IPS-20b (cell line): ENCODE data around the gene NHERF1.

Source experiments
- H3K27ac ChIP-seq: one replicate; pipeline ENCODE4 v1.5.1; 2013; ENCODE audit warnings: low read length
- H3K27me3 ChIP-seq: 2 replicates; pipeline ENCODE4 v1.6.1; 2013; ENCODE audit warnings: mild to moderate bottlenecking, low read length, inconsistent platforms; ENCODE audit not compliant: insufficient read depth
- H3K36me3 ChIP-seq: 2 replicates; pipeline ENCODE4 v1.6.1; 2013; ENCODE audit warnings: low read depth, mild to moderate bottlenecking, inconsistent platforms, low read length, moderate library complexity; ENCODE audit not compliant: insufficient read depth
- H3K4me1 ChIP-seq: 2 replicates; pipeline ENCODE4 v1.6.1; 2013; ENCODE audit warnings: mild to moderate bottlenecking, control low read depth, inconsistent platforms, low read length, moderate library complexity; ENCODE audit not compliant: insufficient read depth
- H3K4me3 ChIP-seq: 2 replicates; pipeline ENCODE4 v1.5.1; 2013; ENCODE audit warnings: mild to moderate bottlenecking, low read length, inconsistent platforms
- H3K9ac ChIP-seq: 2 replicates; pipeline ENCODE4 v1.6.1; 2013; ENCODE audit warnings: low read depth, mild to moderate bottlenecking, inconsistent platforms, low read length, moderate library complexity
- H3K9me3 ChIP-seq: 2 replicates; pipeline ENCODE4 v1.6.1; 2013; ENCODE audit warnings: mild to moderate bottlenecking, low read depth, low read length, inconsistent platforms; ENCODE audit not compliant: insufficient read depth

Gene NHERF1

GRCh38 chr17:74782571-74782970 is 34.1 kb downstream of the NHERF1 start:
- no peak overlapping the region for H3K4me3 ChIP-seq
- no peak overlapping the region for H3K9ac ChIP-seq
- peaks cover 6% of the 10 kb centered on the region; the same call in 1 of the 2 replicates for H3K4me1 ChIP-seq
- H3K9me3 ChIP-seq, result no peaks in the 10 kb centered on the region
- no peaks in the 10 kb centered on the region for H3K27me3 ChIP-seq
- H3K27ac ChIP-seq, result no peak overlapping the region
- H3K36me3 ChIP-seq, result peaks cover 35% of the 10 kb centered on the region; the same call in 1 of the 2 replicates

DNA sequence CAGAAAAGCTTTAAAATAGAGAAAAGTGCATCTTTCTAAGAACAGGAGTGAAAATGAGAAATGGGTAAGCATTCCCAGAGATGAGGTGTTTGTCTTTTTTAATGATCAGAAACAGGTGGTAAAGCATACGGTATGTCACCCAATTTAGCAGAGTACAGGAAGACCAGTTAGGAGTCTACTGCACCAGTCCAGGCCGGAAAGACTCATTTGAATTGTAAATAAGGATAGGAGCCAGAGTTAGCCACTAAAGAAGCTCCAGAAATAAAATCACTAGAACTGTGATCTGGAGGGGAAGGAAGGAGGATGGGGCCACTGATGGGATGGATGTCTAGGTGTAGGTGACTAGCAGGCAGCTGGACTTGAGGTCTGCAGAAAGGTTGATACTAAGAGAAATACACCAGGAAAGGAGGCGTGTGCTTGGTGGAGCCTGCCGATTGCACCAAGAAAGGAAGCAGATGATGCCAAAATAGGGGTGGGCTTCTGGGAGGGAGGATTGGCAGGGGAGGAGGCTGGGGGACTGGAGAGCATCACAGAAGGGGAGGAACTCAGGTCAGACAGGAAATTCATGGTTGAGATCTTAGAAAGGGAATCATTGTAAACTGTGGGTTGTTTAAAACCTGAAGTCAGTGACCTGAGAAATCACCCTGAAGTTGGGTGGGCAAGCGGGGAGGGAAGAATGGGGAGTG is 35.8 kb downstream of the NHERF1 start:
- H3K36me3 ChIP-seq, result peaks cover 41% of the 10 kb centered on the region; the same call in 1 of the 2 replicates
- no peak overlapping the region for H3K4me3 ChIP-seq
- peaks cover 6% of the 10 kb centered on the region; the same call in 1 of the 2 replicates for H3K4me1 ChIP-seq
- no peaks in the 10 kb centered on the region for H3K9me3 ChIP-seq
- H3K27ac ChIP-seq, result no peak overlapping the region
- H3K27me3 ChIP-seq, result no peaks in the 10 kb centered on the region
- no peak overlapping the region; the same call in 1 of the 2 replicates for H3K9ac ChIP-seq

DNA sequence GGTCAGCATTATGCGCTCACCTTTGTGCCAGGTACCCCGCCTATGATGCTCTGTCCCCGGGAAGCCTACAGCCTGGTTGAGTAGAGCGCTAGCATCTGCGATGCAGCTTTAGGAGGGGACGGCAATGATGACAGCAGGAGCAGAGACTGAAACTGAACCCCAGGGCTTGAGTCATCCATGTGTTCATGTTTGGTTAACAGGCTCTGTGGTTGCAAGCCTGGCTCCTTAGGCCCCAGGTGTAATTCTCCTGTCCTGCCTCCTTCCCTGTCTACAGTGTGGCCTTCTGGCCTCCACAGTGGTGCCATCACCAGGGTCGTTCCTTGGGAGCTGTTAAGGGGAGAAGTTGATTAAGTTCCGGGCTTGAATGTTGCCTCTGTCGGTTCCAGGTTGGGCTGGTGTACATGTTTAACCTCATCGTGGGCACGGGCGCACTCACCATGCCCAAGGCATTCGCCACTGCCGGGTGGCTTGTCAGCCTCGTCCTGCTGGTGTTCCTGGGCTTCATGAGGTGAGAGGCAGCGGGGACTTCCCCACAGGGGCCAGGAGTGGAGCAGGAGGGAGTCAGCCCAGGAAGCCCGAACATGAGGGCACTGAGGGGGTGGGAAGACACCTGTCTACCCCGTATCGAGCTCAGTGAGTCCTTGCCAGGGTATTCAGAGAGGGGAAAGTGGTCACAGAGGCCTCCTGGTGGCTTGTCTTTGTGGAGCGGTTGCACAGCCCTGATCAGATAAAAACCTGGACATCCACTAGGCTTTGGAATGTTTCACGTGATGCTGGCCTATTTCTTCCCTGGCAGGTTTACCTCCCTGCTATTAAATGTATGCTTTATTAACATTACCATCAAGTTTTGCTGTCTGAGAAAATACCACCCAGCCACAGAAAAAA is 36.9 kb downstream of the NHERF1 start:
- Histone ChIP-seq H3K36me3 (peaks cover 41% of the 10 kb centered on the region; the same call in 1 of the 2 replicates), H3K27me3 (no peaks in the 10 kb centered on the region), H3K27ac (no peak overlapping the region), H3K4me1 (peaks cover 6% of the 10 kb centered on the region; the same call in 1 of the 2 replicates), H3K9me3 (no peaks in the 10 kb centered on the region), H3K4me3 (no peak overlapping the region), H3K9ac (no peak overlapping the region)

DNA sequence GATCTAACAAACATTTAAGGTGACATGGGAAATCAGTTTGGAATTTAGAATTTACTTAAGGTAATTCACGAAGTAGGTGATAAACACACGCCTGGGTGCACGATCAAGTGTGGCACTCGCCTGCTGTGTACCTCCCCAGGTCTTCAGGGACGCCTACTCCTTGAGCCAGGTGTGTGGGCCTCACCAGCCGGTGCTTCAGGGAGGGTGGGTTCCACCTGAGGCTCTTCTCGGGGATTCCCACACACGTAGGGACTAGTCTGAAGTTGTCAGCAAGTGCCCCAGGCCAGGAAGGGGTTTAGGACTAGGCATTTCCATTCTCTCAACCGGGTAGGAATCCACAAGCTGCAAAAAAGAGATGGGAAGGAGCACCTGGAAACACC is 37.5 kb downstream of the NHERF1 start:
- no peaks in the 10 kb centered on the region for H3K9me3 ChIP-seq
- H3K4me3 ChIP-seq, result no peak overlapping the region
- no peaks in the 10 kb centered on the region for H3K27me3 ChIP-seq
- no peak overlapping the region for H3K27ac ChIP-seq
- H3K4me1 ChIP-seq, result peaks cover 6% of the 10 kb centered on the region; the same call in 1 of the 2 replicates
- peaks cover 48% of the 10 kb centered on the region; the same call in 1 of the 2 replicates for H3K36me3 ChIP-seq
- no peak overlapping the region for H3K9ac ChIP-seq

- Histone ChIP-seq H3K4me3 (no peak overlapping the region), H3K27ac (no peak overlapping the region), H3K4me1 (peaks cover 6% of the 10 kb centered on the region; the same call in 1 of the 2 replicates), H3K9me3 (no peaks in the 10 kb centered on the region), H3K27me3 (no peaks in the 10 kb centered on the region), H3K36me3 (peaks cover 51% of the 10 kb centered on the region; the same call in 1 of the 2 replicates), H3K9ac (no peak overlapping the region)
These were observed 38.1 kb downstream of the NHERF1 start for GRCh38 chr17:74786431-74787055.

DNA sequence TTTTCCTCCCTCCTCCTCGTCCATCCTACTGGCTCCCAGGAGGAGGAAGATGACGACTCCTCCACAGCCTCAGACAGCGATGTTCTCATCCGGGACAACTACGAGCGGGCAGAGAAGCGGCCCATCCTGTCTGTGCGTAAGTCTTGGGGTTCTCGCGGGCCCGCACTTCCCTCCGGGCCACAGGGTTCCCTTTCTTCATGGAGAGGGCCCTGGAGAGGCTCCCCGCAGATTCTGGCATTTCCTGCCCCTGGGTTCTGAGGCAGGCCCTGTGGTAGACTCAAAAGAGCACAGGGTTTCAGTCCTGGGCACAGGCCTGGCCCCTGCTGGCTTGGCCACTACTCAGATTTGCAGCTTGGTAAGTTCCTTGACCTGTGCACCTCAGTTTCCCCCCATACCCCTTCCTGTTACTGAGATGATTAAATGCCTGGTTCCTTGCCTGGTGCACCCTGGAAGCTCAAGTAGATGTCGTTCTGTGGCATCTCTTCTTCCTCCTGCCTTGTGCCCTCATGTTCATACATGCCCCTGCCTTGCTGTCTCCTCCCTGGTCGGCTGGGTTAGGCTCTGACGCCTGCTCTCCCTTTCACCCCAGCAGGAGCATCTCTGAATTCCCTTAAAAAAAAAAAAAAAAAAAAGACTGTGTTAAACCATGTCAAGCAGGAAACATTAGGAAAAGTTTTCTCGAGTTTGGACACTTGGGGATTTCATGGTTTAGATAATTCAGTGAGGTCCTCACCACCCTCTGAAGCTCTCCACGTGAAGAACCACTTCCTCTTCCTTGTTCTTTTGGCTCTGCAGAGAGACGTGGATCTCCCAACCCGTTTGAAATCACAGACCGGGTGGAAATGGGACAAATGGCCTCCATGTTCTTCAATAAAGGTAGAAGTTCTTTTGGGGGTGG is 42.0 kb downstream of the NHERF1 start:
- H3K9ac ChIP-seq, result no peak overlapping the region
- H3K27me3 ChIP-seq, result no peaks in the 10 kb centered on the region
- no peaks in the 10 kb centered on the region for H3K9me3 ChIP-seq
- no peak overlapping the region for H3K27ac ChIP-seq
- H3K4me3 ChIP-seq, result no peak overlapping the region
- H3K36me3 ChIP-seq, result peaks cover 69% of the 10 kb centered on the region
- no peaks in the 10 kb centered on the region for H3K4me1 ChIP-seq

GRCh38 chr17:74792586-74793105 is 44.2 kb downstream of the NHERF1 start:
- Histone ChIP-seq H3K9ac (no peak overlapping the region), H3K9me3 (no peaks in the 10 kb centered on the region), H3K36me3 (peaks cover 81% of the 10 kb centered on the region), H3K4me3 (no peak overlapping the region), H3K27me3 (no peaks in the 10 kb centered on the region), H3K27ac (no peak overlapping the region), H3K4me1 (no peaks in the 10 kb centered on the region)

GRCh38 chr17:74795327-74796020 is 47.0 kb downstream of the NHERF1 start:
- no peaks in the 10 kb centered on the region for H3K9me3 ChIP-seq
- H3K27me3 ChIP-seq, result no peaks in the 10 kb centered on the region
- peaks cover 85% of the 10 kb centered on the region for H3K36me3 ChIP-seq
- H3K27ac ChIP-seq, result no peak overlapping the region
- no peaks in the 10 kb centered on the region for H3K4me1 ChIP-seq
- no peak overlapping the region for H3K4me3 ChIP-seq
- H3K9ac ChIP-seq, result no peak overlapping the region

DNA sequence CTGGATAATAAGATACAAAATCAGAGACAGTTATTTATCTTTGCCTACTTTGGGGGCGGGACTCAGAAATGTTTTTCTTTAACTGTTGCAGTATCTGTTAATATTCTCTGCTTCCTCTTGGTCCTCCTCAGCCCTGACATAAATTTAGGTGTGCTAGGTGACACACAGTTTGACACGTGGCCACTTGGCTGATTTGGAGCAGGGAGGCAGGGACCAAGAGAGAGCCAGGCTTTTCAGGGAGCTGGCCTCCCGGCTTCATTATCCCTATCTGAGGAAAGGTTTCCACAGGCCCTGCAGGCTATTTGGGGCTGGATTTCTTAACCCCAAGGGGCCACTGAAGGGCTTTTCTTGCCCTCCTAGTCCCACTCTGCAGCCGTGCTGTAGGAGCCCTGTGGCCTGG is 47.8 kb downstream of the NHERF1 start:
- H3K27ac ChIP-seq, result no peak overlapping the region
- H3K36me3 ChIP-seq, result peaks cover 77% of the 10 kb centered on the region

GRCh38 chr17:74796866-74797265 is 48.4 kb downstream of the NHERF1 start:
- H3K27ac ChIP-seq, result no peak overlapping the region
- H3K36me3 ChIP-seq, result peaks cover 77% of the 10 kb centered on the region
- H3K9me3 ChIP-seq, result no peaks in the 10 kb centered on the region
- H3K4me1 ChIP-seq, result no peaks in the 10 kb centered on the region
- no peak overlapping the region for H3K9ac ChIP-seq
- no peak overlapping the region for H3K4me3 ChIP-seq
- no peaks in the 10 kb centered on the region for H3K27me3 ChIP-seq

More for the DNA sequence above, 47.8 kb downstream of the NHERF1 start:
- no peaks in the 10 kb centered on the region for H3K4me1 ChIP-seq
- no peaks in the 10 kb centered on the region for H3K9me3 ChIP-seq
- H3K27me3 ChIP-seq, result no peaks in the 10 kb centered on the region
- H3K9ac ChIP-seq, result no peak overlapping the region
- H3K4me3 ChIP-seq, result no peak overlapping the region
